Jurkat, Clone E6-1 (cell line): ENCODE measurements around the gene CEND1.
"Not testable (repeated sequence)": the region's sequence is repeated elsewhere in the genome, so short reads cannot be mapped to it uniquely, and the experiment has no call there.

Experiments
- DNase-seq: peaks from one replicate; pipeline ENCODE4 v3.0.0-alpha.2; 2011; ENCODE audit warnings: low read depth, low spot score
- H3K4me3 ChIP-seq: 2 replicates; pipeline ENCODE4 v1.5.1; 2011; ENCODE audit warnings: mild to moderate bottlenecking, low read length, control low read depth, moderate library complexity

The CEND1 gene

GRCh38 chr11:746289-747157 is 43.4 kb downstream of the CEND1 start:
- peak; percentile 40 for DNase-seq
- H3K4me3 ChIP-seq = peak overlapping the region; percentile 86

- DNase-seq = no peak
Observed at GRCh38 chr11:745428-745827, 44.5 kb downstream of the CEND1 start.

GRCh38 chr11:742571-743201 is 47.2 kb downstream of the CEND1 start:
- DNase-seq = no peak
- no peak overlapping the region for H3K4me3 ChIP-seq

More at GRCh38 chr11:745428-745827, 44.5 kb downstream of the CEND1 start:
- H3K4me3 ChIP-seq = no peak overlapping the region

- H3K4me3 ChIP-seq = no peak overlapping the region
- DNase-seq = no peak
Observed at GRCh38 chr11:742156-742546, 47.7 kb downstream of the CEND1 start.

- H3K4me3 ChIP-seq, DNase-seq: not testable (repeated sequence)
Observed at GRCh38 chr11:737899-738298, 52.0 kb downstream of the CEND1 start.

- DNase-seq = no peak
- H3K4me3 ChIP-seq = no peak overlapping the region
Observed at GRCh38 chr11:737366-737765, 52.5 kb downstream of the CEND1 start.
